Measurements from ENCODE around the gene EFEMP1. TPM values are rescaled to one million over a fixed set of nuclear protein-coding genes. Genes with fewer than 3 reads are reported as not detected.

The EFEMP1 gene
- total and polyA plus RNA-seq, 9 of the 15 experiments (the other 6 are each of a cell fraction or from before 2014, with no cell fraction given): 0.05 to 6.2 (median 0.22) TPM

GRCh38 chr2:55869637-55870325 lies 53.8 kb downstream of the EFEMP1 start:
- Histone ChIP-seq H3K4me1 (replicated peaks in 1 of 2; ENCODE audit: control insufficient read depth in 2 of 2, insufficient read depth in 2 of 2, low read length in 2 of 2) (no peaks in the 10 kb centered on the region; a peak in 1 of 5 replicates), H3K4me2 (ENCODE audit: insufficient read depth, low read length) (no peak overlapping the region), H3K27ac (ENCODE audit: extremely low read depth, low read depth, low read length) (no peak overlapping the region), H4K20me1 (replicated peaks; ENCODE audit: control insufficient read depth, insufficient read depth, low read length) (no peaks in the 10 kb centered on the region), H3K79me2 (ENCODE audit: control insufficient read depth, insufficient read depth, low read length) (no peaks in the 10 kb centered on the region), H3K4me3 (no peak overlapping the region), H3K9ac (ENCODE audit: insufficient read depth in 1 of 2, low read depth in 2 of 2, low read length in 2 of 2) (no peak overlapping the region), H3K36me3 (ENCODE audit: control insufficient read depth, insufficient read depth, low read length) (no peaks in the 10 kb centered on the region), H3K9me3 (replicated peaks; ENCODE audit: control insufficient read depth, insufficient read depth, low read depth, low read length) (no peaks in the 10 kb centered on the region), H3K27me3 (ENCODE audit: control insufficient read depth in 2 of 2, insufficient read depth in 2 of 2, low read length in 2 of 2) (no peaks in the 10 kb centered on the region), H3K9me1 (ENCODE audit: control insufficient read depth, insufficient read depth, low read length) (no peaks in the 10 kb centered on the region), H2AFZ (ENCODE audit: low read depth, low read length) (no peak overlapping the region)
- POLR2A ChIA-PET: no interaction called here
- BruUV-seq (replicated peaks): no TSS peak
- no peak for FAIRE-seq
- in situ Hi-C loops (cut with MboI) (no loop called here), intact Hi-C loops (cut with micrococcal nuclease) (loop anchor here (10.0 kb wide), 1 partner anchor 155 kb away; no protein-coding TSS in a partner anchor)
- no peak for DNase-seq (ENCODE audit: extremely low read depth in 1 of 4, low spot score in 3 of 4)
- CTCF ChIA-PET (ENCODE audit: low intra/inter-chr PET ratio): no interaction called here
- 9% methylated on average over 5 of the region's 5 CpGs for WGBS (ENCODE audit: insufficient coverage, low coverage, missing lambda C conversion rate)
- ATAC-seq: no peak
- TF ChIP-seq MCM3 (IDR thresholded peaks at IDR 0.05): no peak
- TF ChIP-seq ZNF444 (CRISPR knock-in tag; IDR thresholded peaks at IDR 0.05): no peak
- TF ChIP-seq, protein P1, sequence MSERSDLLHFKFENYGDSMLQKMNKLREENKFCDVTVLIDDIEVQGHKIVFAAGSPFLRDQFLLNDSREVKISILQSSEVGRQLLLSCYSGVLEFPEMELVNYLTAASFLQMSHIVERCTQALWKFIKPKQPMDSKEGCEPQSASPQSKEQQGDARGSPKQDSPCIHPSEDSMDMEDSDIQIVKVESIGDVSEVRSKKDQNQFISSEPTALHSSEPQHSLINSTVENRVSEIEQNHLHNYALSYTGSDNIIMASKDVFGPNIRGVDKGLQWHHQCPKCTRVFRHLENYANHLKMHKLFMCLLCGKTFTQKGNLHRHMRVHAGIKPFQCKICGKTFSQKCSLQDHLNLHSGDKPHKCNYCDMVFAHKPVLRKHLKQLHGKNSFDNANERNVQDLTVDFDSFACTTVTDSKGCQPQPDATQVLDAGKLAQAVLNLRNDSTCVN (CRISPR knock-in tag; IDR thresholded peaks at IDR 0.05): no peak
- no peak for TF ChIP-seq SAFB (IDR thresholded peaks at IDR 0.05; ENCODE audit: borderline replicate concordance, low read depth, low read length)
- TF ChIP-seq ZNF785 (CRISPR knock-in tag; IDR thresholded peaks at IDR 0.05): no peak
- no peak for TF ChIP-seq TBP (optimal IDR thresholded peaks at IDR 0.05; ENCODE audit: low read depth, low read length)
- TF ChIP-seq, protein P2, sequence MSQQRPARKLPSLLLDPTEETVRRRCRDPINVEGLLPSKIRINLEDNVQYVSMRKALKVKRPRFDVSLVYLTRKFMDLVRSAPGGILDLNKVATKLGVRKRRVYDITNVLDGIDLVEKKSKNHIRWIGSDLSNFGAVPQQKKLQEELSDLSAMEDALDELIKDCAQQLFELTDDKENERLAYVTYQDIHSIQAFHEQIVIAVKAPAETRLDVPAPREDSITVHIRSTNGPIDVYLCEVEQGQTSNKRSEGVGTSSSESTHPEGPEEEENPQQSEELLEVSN (IDR thresholded peaks at IDR 0.05; ENCODE audit: borderline replicate concordance in 1 of 2, extremely low read depth in 1 of 2, insufficient read depth in 1 of 2, insufficient read length in 1 of 2, low read depth in 1 of 2, low read length in 1 of 2, poor library complexity in 1 of 2, severe bottlenecking in 1 of 2): no peak
- TF ChIP-seq HLTF (IDR thresholded peaks at IDR 0.05): no peak
- TF ChIP-seq ZBTB40 (IDR thresholded peaks at IDR 0.05): no peak
- no peak for TF ChIP-seq ZBTB40 (CRISPR knock-in tag; IDR thresholded peaks at IDR 0.05)
- TF ChIP-seq NFRKB (IDR thresholded peaks at IDR 0.05; ENCODE audit: low read depth): no peak
- no peak for TF ChIP-seq RHOXF2B (CRISPR knock-in tag; conservative IDR thresholded peaks at IDR 0.05)

Measured in K562 (cell line).